IMR-90 (cell line): ENCODE results near the gene NEK8.

ENCODE experiments used
- CTCF ChIP-seq: conservative IDR thresholded peaks from 2 replicates; pipeline ENCODE4 v1.5.1; 2012; ENCODE audit warnings: mild to moderate bottlenecking, low read depth, low read length, improper control_type of control experiment
- FOS ChIP-seq: fragments of 150-350 bp; IDR thresholded peaks from 2 replicates; pipeline ENCODE4 v1.6.1; 2016; ENCODE audit warnings: low read depth, low read length
- POLR2A ChIP-seq: IDR thresholded peaks from 2 replicates; pipeline ENCODE4 v1.6.1; 2012; ENCODE audit warnings: mild to moderate bottlenecking, low read depth, low read length
- SMC3 ChIP-seq: fragments of 150-350 bp; IDR thresholded peaks from 2 replicates; pipeline ENCODE4 v1.6.1; 2016; ENCODE audit warnings: low read depth, mild to moderate bottlenecking, antibody characterized with exemption, low read length, moderate library complexity

GRCh38 chr17:28783161-28783560, 54.6 kb downstream of the NEK8 start:
- TF ChIP-seq CTCF (no peak), POLR2A (no peak), SMC3 (no peak), FOS (no peak)
